CD4-positive, alpha-beta T cell treated with Interleukin-6 for 4 hours (primary cell): Measurements from ENCODE around the gene TMC5.
"Not testable (repeated sequence)": the region's sequence is repeated elsewhere in the genome, so short reads cannot be mapped to it uniquely, and the experiment has no call there.

Experiments
- DNase-seq: peaks from one replicate; pipeline ENCODE4 v3.0.0-alpha.2; 2020; ENCODE audit warnings: mixed read lengths

TMC5 gene, protein sequence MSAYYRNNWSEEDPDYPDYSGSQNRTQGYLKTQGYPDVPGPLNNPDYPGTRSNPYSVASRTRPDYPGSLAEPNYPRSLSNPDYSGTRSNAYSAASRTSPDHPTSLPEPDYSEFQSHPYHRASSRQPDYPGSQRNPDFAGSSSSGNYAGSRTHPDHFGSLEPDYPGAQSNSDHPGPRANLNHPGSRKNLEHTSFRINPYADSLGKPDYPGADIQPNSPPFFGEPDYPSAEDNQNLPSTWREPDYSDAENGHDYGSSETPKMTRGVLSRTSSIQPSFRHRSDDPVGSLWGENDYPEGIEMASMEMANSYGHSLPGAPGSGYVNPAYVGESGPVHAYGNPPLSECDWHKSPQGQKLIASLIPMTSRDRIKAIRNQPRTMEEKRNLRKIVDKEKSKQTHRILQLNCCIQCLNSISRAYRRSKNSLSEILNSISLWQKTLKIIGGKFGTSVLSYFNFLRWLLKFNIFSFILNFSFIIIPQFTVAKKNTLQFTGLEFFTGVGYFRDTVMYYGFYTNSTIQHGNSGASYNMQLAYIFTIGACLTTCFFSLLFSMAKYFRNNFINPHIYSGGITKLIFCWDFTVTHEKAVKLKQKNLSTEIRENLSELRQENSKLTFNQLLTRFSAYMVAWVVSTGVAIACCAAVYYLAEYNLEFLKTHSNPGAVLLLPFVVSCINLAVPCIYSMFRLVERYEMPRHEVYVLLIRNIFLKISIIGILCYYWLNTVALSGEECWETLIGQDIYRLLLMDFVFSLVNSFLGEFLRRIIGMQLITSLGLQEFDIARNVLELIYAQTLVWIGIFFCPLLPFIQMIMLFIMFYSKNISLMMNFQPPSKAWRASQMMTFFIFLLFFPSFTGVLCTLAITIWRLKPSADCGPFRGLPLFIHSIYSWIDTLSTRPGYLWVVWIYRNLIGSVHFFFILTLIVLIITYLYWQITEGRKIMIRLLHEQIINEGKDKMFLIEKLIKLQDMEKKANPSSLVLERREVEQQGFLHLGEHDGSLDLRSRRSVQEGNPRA

GRCh38 chr16:19417640-19418039, at the start of gene TMC5:
Gene TMC5, plus strand, starts transcription at chr16:19417883. Its CDS starts 22,156 bp downstream, at chr16:19440039.
- no peak for DNase-seq

DNA sequence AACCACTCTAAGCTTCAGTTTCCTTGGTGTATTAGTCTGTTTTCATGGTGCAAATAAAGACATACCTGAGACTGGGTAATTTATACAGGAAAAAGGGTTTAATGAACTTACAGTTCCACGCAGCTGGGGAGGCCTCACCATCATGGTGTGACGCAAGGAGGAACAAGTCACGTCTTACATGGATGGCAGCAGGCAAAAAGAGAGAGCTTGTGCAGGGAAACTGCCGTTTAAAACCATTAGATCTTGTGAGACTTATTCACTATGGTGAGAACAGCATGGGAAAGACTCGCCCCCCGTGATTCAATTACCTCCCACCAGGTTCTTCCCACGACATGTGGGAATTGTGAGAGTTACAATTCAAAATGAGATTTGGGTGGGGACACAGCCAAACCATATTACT, 45.1 kb upstream of the TMC5 start:
- not testable (repeated sequence) for DNase-seq

GRCh38 chr16:19374402-19374801, 43.3 kb upstream of the TMC5 start:
- DNase-seq = no peak

DNA sequence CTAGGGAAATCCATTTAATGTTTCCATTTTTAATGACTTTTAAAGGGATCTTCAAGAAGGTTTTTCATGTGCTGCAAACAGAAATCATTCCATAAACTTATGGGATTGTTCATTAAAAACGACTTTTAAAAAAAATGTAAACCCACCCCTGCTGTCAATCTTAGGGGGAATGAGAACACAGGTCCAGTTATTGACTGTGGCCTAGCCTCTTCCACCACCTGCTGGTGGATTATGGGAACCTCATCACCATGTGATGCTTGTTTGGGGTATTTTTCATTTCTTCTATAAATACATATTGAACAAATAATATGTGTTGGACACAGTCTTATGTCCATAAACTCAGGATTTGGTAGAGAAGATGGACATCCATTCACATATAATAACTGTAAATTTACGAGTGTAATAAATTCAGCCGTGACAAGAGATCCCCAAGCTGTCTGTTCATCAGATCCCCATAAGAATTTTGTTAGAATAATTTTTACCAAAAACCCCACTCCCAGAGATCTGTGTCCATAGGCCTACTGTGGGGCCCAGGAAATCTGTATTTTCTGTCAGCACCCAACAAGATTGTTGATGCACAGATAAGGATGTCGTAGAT, 42.0 kb upstream of the TMC5 start:
- peak; percentile 18 for DNase-seq

GRCh38 chr16:19377864-19378263, 39.8 kb upstream of the TMC5 start:
- DNase-seq = no peak

- DNase-seq = no peak
Observed at GRCh38 chr16:19378511-19378910, 39.2 kb upstream of the TMC5 start.

- no peak for DNase-seq
Observed at GRCh38 chr16:19379838-19380237, 37.8 kb upstream of the TMC5 start.

GRCh38 chr16:19380328-19380727, 37.4 kb upstream of the TMC5 start:
- no peak for DNase-seq

DNA sequence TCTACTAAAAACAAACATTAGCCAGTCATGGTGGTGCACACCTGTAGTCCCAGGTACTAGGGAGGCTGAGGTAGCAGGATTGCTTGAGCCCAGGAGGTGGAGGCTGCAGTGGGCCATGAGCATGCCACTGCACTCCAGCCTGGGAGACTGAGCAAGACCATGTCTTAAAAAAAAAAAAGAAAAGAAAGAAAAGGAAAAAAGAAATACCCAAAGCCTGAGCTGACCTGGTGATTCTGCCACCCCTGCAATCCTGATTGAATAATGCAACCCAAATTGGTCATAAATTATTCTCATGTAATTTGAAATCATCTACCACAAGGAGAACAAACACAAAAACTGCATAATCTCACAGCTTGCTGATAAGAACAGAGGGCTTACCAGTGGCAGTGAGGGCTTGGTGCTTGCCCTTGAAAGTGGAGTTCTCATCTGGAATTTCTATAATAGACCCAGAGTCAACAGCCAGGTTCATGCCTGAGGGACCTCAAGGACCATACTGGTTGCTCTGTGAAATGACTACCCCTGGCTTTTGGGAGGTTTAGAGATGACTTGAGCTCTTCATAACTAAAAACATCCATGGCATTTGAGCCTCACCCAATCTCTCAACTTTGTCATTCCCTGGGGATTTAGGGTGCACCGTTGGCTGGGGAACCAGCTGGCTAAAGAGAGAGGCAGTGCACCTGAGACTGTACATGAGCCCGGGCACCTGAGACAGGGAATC, 35.4 kb upstream of the TMC5 start:
- no peak for DNase-seq

DNA sequence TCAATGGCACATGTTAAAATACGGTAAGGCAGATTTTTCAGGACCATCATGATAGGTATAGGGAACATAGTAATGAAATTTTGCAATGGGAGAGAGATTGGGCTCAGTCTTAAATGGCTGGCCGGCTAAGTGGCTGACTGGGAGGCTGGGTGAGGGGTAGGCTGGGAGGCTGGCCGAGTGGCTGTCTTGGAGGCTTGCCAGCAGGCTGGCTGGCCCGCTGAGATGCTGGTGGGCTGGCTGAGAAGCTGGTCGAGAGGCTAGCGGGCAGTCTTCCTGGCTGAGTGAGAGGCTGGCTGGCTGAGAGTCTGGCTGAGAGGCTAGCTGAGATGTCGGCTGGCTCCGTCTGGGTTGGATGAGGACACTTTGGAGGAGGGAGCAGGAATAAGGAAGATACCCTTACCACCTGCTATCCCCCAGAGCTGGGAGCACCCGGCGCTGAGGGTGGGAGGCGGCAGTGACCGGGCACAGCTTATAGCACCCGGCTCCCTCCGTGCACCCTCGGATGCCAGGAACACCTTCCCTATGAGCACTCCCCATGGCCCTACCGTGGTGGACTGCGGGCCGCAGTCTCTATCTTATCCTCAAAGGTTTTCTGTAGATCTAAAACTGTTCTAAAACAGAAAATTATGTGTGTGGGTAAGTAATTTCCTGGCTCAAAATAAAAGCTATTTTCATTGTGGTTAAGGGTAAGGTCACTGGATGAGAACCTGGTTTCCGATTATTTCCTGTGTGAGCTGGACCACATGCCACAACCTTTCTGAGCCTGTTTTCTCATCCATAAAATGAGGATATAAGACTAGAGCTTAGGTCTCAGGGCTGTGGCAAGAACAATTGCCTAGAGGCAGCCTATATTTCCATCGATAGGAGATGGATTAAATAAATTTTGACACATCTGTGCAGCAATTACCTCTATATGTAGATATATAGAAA, 34.5 kb upstream of the TMC5 start:
- no peak for DNase-seq

- no peak for DNase-seq
Observed at GRCh38 chr16:19384656-19385055, 33.0 kb upstream of the TMC5 start.

DNA sequence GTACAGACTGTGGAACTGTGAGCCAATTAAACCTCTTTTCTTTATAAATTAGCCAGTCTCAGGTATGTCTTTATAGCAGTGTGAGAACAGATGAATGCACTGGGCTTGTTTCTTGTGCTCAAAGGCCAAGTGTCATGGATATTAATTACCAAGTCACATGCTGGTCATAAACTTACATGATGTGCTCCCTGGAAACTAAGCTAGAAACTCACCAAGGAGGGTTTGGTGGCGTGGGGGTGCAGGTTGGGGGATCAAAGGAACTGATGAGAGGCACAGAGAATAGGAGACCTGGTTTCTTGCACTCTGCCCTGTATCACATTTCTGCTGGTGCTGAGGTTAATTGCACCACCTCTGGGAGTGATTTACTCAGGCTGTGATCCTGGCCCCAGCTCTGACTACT, 31.2 kb upstream of the TMC5 start:
- DNase-seq = no peak

DNA sequence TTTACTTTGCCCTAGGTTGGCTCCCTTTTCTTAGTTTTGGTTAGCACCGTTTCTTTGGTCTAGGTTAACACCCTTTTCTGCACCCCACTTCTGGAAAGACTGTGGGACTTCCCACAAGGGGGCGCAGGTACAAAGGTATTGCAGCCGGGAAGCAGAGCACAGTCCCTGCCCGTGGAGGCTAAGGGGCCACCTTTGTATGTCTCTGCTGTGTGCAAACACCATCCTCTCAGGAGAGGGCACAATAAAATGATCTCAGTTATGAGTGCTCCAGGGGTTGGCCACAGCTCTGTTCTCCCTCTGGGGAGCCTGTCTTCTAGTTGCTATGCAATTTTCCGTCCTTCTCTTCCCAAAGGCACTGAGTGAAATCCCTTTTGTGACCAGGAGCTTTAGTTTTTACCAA, 28.4 kb upstream of the TMC5 start:
- DNase-seq = peak; percentile 44

- not testable (repeated sequence) for DNase-seq
Observed at GRCh38 chr16:19391185-19391776, 26.4 kb upstream of the TMC5 start.

DNA sequence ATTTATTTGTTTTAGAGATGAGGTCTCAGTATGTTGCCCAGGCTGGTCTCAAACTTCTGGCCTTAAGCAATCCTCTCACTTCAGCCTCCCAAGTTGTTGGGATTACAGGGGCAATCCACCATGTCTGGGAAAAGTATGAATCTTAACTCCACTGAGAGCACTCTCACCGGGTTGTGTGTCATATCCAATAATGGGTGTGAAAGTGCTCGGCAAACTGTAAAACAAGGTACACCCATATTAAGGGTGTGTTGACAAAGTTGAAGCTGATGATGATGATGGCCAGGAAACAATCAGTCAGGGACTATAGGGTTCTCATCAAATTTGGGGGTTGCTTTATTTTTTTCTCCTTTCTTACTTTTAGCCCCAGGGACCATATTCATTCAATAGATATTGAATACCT, 25.3 kb upstream of the TMC5 start:
- DNase-seq = no peak

- DNase-seq = no peak
Observed at GRCh38 chr16:19393226-19394111, 24.2 kb upstream of the TMC5 start.

DNA sequence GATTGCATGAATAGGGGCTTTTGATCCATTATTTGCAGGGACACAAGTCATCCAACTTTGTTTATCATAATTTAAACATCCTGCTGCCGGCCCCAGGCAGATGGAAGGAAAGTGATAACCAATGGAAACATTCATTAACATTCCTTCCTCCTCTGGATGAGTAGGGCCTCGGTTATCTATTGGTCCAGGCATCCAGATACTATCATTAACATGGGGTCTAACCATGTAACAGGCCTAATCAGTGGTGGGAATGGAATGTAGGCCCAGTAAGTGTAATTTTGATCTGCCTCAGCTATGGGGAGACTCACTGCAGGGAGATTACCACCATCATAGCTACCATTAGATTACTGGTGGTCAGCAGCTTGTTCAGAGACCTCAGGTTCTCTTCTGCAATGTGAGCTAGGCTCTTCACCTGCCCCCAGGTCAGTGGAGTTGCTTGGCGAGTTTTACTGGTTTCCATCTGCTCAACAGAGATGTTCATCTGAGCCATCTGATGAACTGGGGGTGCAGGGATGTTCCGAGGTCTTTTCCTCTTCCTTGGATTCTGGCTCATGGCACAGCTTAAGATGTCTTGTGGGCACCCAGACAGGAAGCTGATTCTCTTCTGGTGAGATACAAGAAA, 21.9 kb upstream of the TMC5 start:
- DNase-seq = not testable (repeated sequence)

DNA sequence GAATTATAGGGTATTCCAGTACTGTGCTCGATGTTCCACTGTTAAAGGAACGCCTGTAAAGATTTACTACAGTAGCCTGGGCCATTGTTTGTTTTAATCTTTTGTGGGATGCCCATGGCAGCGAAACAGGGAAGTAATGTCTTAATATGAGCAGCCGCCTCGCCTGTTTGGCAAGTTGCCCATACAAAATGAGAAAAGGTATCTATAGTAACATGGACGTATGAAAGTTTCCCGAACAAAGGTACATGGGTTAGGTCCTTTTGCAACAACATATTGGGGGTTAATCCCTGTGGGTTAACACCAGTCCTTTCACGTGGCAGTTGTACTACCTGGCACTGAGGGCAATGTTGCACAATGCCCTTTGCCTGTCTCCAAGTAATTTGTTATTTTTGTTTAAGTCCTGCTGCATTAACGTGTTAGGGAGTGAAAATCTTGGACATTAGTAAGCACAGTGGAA, 21.1 kb upstream of the TMC5 start:
- no peak for DNase-seq

GRCh38 chr16:19397373-19397772, 20.3 kb upstream of the TMC5 start:
- DNase-seq = not testable (repeated sequence)
